22Rv1 (cell line): ENCODE results near the gene SLC49A3.
A peak's percentile ranks its signal among the peaks of the same experiment; 100 is the strongest.

Experiments
- H3K27ac ChIP-seq: fragments of 450-650 bp; 2 replicates; pipeline ENCODE4 v1.5.1; 2017
- CTCF ChIP-seq: fragments of 450-650 bp; IDR thresholded peaks from 2 replicates; pipeline ENCODE4 v1.5.1; 2017; ENCODE audit warnings: mild to moderate bottlenecking
- ZFX ChIP-seq: fragments of 450-650 bp; IDR thresholded peaks from 2 replicates; pipeline ENCODE4 v1.6.1; 2017; ENCODE audit warnings: antibody characterized with exemption, borderline replicate concordance

The SLC49A3 gene

GRCh38 chr4:726235-726787 is 37.4 kb upstream of the SLC49A3 start:
- no peak overlapping the region for H3K27ac ChIP-seq
- no peak for TF ChIP-seq CTCF
- TF ChIP-seq ZFX, result no peak

- no peak overlapping the region for H3K27ac ChIP-seq
- TF ChIP-seq CTCF (no peak), ZFX (no peak)
Measured at GRCh38 chr4:725391-726234, 36.7 kb upstream of the SLC49A3 start.

GRCh38 chr4:723751-724530 is 35.0 kb upstream of the SLC49A3 start:
- no peak for TF ChIP-seq CTCF
- TF ChIP-seq ZFX, result no peak
- H3K27ac ChIP-seq, result no peak overlapping the region

- TF ChIP-seq CTCF (no peak), ZFX (no peak)
- no peak overlapping the region for H3K27ac ChIP-seq
Measured at GRCh38 chr4:722851-723360, 34.0 kb upstream of the SLC49A3 start.

GRCh38 chr4:722169-722725 is 33.3 kb upstream of the SLC49A3 start:
- H3K27ac ChIP-seq, result no peak overlapping the region
- TF ChIP-seq ZFX (no peak), CTCF (no peak)

- 0 out of 2 replicates have a peak overlapping the region, but pooled peaks have one; percentile 7 for H3K27ac ChIP-seq
- TF ChIP-seq CTCF (no peak), ZFX (no peak)
Measured at GRCh38 chr4:721261-722168, 32.6 kb upstream of the SLC49A3 start.
